IMR-90 (cell line): ENCODE measurements around the gene SLC2A10.

Experiments
- CEBPB ChIP-seq: IDR thresholded peaks from 2 replicates; pipeline ENCODE4 v1.6.1; 2012; ENCODE audit warnings: low read depth, low read length, improper control_type of control experiment
- CTCF ChIP-seq: conservative IDR thresholded peaks from 2 replicates; pipeline ENCODE4 v1.5.1; 2012; ENCODE audit warnings: mild to moderate bottlenecking, low read depth, low read length, improper control_type of control experiment
- ELK1 ChIP-seq: fragments of 150-350 bp; IDR thresholded peaks from 2 replicates; pipeline ENCODE4 v1.6.1; 2016; ENCODE audit warnings: low read depth, mild to moderate bottlenecking, low read length, moderate library complexity, borderline replicate concordance
- FOS ChIP-seq: fragments of 150-350 bp; IDR thresholded peaks from 2 replicates; pipeline ENCODE4 v1.6.1; 2016; ENCODE audit warnings: low read depth, low read length
- MAFK ChIP-seq: IDR thresholded peaks from 2 replicates; pipeline ENCODE4 v1.6.1; 2012; ENCODE audit warnings: low read depth, low read length, improper control_type of control experiment
- POLR2A ChIP-seq: IDR thresholded peaks from 2 replicates; pipeline ENCODE4 v1.6.1; 2012; ENCODE audit warnings: mild to moderate bottlenecking, low read depth, low read length
- SMC3 ChIP-seq: fragments of 150-350 bp; IDR thresholded peaks from 2 replicates; pipeline ENCODE4 v1.6.1; 2016; ENCODE audit warnings: low read depth, mild to moderate bottlenecking, antibody characterized with exemption, low read length, moderate library complexity

- TF ChIP-seq CEBPB: no peak
- TF ChIP-seq POLR2A: no peak
- no peak for TF ChIP-seq CTCF
- TF ChIP-seq MAFK: no peak
- no peak for TF ChIP-seq FOS
- no peak for TF ChIP-seq SMC3
- TF ChIP-seq ELK1: no peak
These were observed 32.6 kb downstream of the SLC2A10 start for GRCh38 chr20:46741924-46742668.
